ENCODE data around the gene PTPN20. TPM values are rescaled to one million over a fixed set of nuclear protein-coding genes. Genes with fewer than 3 reads are reported as not detected.

Gene PTPN20
- total RNA-seq, 6 experiments from 2014 or later, result 0.44 to 1.3 (median 0.81) TPM; not detected in 2

- intact Hi-C loops (cut with DNase I), result no loop called here
- TF ChIP-seq CTCF (IDR thresholded peaks at IDR 0.05) (no peak), POLR2A (IDR thresholded peaks at IDR 0.05) (no peak)
- H3K27me3 ChIP-seq, result no peaks in the 10 kb centered on the region
- no peak overlapping the region for H3K27ac ChIP-seq
- ATAC-seq (no peak), DNase-seq (no peak)
- H3K4me1 ChIP-seq, result no peaks in the 10 kb centered on the region
- no peak overlapping the region for H3K4me3 ChIP-seq
- 76% methylated on average over 2 of the region's 2 CpGs for WGBS (ENCODE audit: insufficient coverage, low coverage, low lambda C conversion rate, missing lambda C conversion rate)
- H3K36me3 ChIP-seq, result no peaks in the 10 kb centered on the region
- H3K9me3 ChIP-seq, result no peaks in the 10 kb centered on the region
Observed at GRCh38 chr10:47018026-47018735, 107.0 kb downstream of the PTPN20 start.

GRCh38 chr10:47019155-47020145 lies 108.2 kb downstream of the PTPN20 start:
- 65% methylated on average over 6 of the region's 8 CpGs for WGBS (ENCODE audit: insufficient coverage, low coverage, low lambda C conversion rate, missing lambda C conversion rate)
- DNase-seq, result peak in 1 of 3 donors; percentile 7
- Histone ChIP-seq H3K27me3 (no peaks in the 10 kb centered on the region), H3K27ac (no peak overlapping the region), H3K9me3 (no peaks in the 10 kb centered on the region), H3K4me1 (no peaks in the 10 kb centered on the region), H3K4me3 (no peak overlapping the region), H3K36me3 (no peaks in the 10 kb centered on the region)
- intact Hi-C loops (cut with DNase I), result no loop called here
- ATAC-seq, result no peak
- TF ChIP-seq POLR2A (IDR thresholded peaks at IDR 0.05) (no peak), CTCF (IDR thresholded peaks at IDR 0.05) (no peak)

GRCh38 chr10:47020471-47020870 lies 109.2 kb downstream of the PTPN20 start:
- Histone ChIP-seq H3K9me3 (no peaks in the 10 kb centered on the region), H3K27ac (no peak overlapping the region), H3K36me3 (no peaks in the 10 kb centered on the region), H3K4me3 (no peak overlapping the region), H3K27me3 (no peaks in the 10 kb centered on the region), H3K4me1 (no peaks in the 10 kb centered on the region)
- intact Hi-C loops (cut with DNase I), result no loop called here
- DNase-seq (peak in 2 of 3 donors; percentile 22 to 27), ATAC-seq (peak in 1 of 4 donors; percentile 30)
- 73% methylated on average over 4 of the region's 5 CpGs for WGBS (ENCODE audit: insufficient coverage, low coverage, low lambda C conversion rate, missing lambda C conversion rate)
- TF ChIP-seq POLR2A (IDR thresholded peaks at IDR 0.05) (no peak), CTCF (IDR thresholded peaks at IDR 0.05) (no peak)

- intact Hi-C loops (cut with DNase I), result no loop called here
- DNase-seq (peak in 2 of 3 donors; percentile 8 to 27), ATAC-seq (no peak)
- H3K9me3 ChIP-seq, result no peaks in the 10 kb centered on the region
- TF ChIP-seq CTCF (IDR thresholded peaks at IDR 0.05), result no peak
- TF ChIP-seq POLR2A (IDR thresholded peaks at IDR 0.05), result no peak
- H3K27me3 ChIP-seq, result no peaks in the 10 kb centered on the region
- no peaks in the 10 kb centered on the region for H3K4me1 ChIP-seq
- WGBS (ENCODE audit: insufficient coverage, low coverage, low lambda C conversion rate, missing lambda C conversion rate), result 50% methylated on average over 1 of the region's 6 CpGs
- no peaks in the 10 kb centered on the region for H3K36me3 ChIP-seq
- H3K4me3 ChIP-seq, result no peak overlapping the region
- H3K27ac ChIP-seq, result no peak overlapping the region
Observed at GRCh38 chr10:47021850-47022249, 110.6 kb downstream of the PTPN20 start.

Data from right lobe of liver (tissue), 6 donors.